HG03432 (cell line): Measurements from ENCODE around the gene CDH13.
A peak's percentile ranks its signal among the peaks of the same experiment; 100 is the strongest.

ENCODE experiments used
- ATAC-seq: cut with Tn5 transposase; IDR thresholded peaks from one replicate; pipeline ENCODE4 v1.9.1; 2021; ENCODE audit warnings: mild to moderate bottlenecking, moderate library complexity; ENCODE audit not compliant: unreplicated experiment

Gene CDH13

GRCh38 chr16:83443972-83444371 is 817.2 kb downstream of the CDH13 start:
- ATAC-seq, result no peak

DNA sequence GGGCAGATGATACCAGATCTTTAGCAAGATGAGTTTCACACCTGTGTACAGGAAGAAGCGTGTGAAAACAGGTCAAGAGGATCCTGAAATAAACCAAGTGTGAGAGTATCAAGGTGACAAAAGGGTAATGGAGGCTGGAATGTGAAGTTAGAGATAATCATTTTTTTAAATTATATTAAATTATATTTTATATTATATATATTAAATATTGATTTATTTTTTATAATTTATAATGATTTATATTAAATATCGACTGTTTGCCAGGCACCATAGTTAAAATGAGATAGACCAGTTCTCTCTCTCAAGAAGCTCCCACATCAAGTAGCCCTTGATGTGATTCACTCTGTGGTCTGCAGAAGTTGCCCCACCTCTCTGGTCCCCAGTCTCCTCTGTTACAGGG is 820.8 kb downstream of the CDH13 start:
- no peak for ATAC-seq

GRCh38 chr16:83449861-83450260 is 823.1 kb downstream of the CDH13 start:
- no peak for ATAC-seq

DNA sequence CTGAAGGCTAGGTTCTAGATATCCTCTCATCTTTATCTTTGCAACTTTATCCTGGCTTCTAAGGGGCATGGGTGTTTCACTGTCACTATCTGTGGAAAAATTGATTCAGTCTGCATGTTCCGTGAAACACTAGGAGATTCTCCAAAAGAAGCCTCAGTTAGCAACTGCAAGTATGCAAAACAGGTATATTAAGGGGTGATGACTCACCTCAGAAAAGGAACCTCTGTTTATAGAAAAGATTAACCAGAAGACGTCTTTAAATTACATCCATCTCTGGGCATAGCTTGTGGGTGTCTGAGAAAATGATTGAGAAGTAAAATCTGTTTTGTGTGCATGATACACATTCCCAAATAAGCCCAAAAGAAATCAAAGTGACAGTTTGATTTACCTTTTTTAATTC is 827.2 kb downstream of the CDH13 start:
- ATAC-seq, result peak; percentile 57

GRCh38 chr16:83455716-83456115 is 828.9 kb downstream of the CDH13 start:
- ATAC-seq, result no peak

DNA sequence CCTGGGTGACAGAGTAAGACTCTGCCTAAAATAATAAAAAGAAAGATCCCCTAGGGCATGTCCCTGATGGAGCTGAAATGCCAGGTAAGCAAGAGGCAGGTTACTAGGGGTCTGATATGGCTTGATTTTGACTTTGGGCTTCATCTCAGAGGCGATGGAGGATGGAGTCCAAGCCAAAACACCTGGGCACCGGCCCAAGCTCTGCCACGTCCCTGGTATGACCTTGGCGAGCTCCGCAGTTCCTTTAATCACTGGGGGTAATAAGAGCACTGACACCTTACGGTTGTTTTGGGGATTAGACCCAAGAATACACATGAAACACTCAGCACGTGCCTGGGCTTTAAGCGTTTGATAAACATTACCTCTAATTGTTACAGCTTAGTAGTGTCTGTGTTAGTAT is 830.2 kb downstream of the CDH13 start:
- no peak for ATAC-seq

GRCh38 chr16:83458612-83459011 is 831.8 kb downstream of the CDH13 start:
- peak; percentile 92 for ATAC-seq

DNA sequence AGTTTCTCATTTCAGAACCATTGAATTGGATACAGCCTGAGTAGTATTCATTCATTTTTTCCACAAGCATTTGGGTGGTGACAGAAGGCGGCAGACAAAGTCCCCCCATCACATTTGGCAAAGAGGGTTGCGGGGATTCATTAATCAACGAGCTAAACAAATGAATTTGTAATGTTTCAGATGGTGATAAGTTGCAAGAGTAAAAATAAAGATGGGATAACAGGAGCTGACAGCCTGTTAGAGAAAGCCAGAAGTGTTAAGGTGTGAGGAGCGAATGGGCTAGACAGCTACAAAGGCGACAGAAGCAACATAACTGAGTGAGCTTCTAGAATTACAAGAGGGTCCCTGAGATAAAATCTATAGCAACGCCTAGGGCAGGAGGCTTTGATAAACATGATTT is 838.2 kb downstream of the CDH13 start:
- ATAC-seq, result no peak

DNA sequence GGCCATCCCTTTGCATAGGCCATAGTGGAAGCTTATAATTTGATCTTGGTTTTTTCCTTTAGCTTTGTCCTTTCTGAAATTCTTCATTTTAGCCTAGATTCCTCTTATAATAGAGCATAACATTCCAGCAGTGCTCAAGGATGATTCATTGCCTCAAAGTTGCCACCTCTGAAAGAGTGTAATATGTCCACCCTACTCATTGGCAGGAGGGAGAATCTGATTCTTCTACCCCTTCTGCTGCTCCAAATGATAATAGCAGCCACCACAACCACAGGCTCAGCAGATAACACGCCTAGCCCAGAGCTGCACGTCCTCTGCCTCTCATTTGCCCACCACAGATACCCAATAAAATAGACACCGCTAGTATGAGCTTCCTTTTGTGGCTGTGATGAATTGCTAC is 843.6 kb downstream of the CDH13 start:
- no peak for ATAC-seq

- ATAC-seq, result no peak
These were observed 846.2 kb downstream of the CDH13 start for GRCh38 chr16:83472776-83473501.

DNA sequence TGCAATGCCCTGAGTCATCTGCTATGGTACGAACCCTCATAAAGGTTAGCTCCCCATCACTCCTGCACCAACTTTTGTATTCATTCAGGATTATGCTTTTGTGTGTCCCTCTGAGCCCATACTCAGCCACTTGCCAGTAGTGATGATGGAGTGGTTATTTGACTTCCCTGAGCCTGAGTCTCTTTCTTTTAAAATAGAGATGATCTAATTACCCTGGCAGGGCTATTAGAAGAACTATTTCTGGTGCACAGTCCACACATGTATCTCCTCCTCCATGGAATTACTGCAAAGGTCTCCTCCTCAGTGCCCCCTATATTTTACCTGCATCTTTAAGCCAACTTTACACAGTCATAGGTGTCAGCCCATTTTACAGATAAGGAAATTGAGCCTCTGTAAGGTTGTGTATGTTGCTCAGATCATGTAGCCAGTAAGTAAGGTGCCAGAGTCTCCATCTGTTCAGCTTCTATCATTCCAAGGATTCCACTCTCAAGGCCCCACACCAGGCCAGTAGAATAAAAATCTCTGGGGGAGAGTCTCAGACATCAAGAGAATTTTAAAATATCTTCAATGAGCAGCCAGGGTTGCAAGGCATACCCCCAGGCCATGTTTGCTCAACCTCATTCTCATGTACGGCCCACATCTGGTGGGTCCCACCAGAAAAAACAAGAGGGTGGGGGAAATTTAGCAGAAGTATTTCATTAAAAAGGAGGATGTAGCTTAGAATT is 847.3 kb downstream of the CDH13 start:
- ATAC-seq, result no peak

DNA sequence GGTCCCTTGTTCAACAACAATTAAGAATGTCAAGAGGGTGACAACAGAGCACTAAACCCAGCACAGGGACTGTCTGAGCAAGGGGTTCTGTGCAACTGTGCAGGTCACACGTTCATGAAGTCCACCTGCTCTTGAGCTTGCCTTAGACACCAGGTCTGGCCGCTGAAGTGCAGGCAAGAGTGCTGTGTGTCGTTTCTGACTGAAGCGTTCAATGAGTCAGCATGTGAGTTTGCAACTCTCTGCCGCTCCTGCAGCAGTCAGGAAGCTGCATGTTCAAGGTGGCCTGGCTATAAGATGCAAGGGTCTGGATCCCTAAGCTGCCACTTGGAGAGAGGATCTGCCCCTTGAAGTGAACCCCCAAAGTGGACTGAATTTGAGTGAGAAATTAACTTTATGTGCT is 848.3 kb downstream of the CDH13 start:
- ATAC-seq, result no peak

- ATAC-seq, result no peak
These were observed 854.8 kb downstream of the CDH13 start for GRCh38 chr16:83481589-83481988.

DNA sequence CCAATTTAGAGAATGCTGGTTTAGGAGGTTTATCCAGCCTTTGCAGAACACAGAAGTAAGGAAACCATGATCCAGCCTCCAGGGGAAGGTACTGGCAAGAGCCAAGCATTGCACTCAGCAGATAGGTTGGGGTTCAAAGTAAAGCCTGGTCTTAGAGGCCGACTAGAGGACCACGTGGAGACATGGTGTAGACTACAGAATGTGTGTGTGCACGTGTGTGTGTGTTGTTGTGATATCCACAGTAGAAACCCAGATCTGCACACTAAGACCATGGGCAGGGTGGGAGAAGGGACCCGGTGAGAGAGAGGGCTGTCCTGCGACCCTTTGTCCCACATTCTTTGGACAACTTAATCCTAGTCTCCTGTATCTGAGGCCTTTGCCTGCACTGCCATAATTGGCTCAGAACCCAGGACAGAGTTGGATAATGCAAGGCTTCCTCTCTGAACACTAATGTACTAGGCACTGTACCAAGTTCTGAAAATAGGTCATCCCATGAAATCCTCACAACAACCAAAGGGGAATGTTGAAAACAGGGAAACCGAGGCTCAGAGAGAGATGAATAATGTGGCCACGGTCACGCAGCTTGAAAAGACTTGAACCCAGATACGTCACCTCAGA is 855.9 kb downstream of the CDH13 start:
- ATAC-seq, result no peak

DNA sequence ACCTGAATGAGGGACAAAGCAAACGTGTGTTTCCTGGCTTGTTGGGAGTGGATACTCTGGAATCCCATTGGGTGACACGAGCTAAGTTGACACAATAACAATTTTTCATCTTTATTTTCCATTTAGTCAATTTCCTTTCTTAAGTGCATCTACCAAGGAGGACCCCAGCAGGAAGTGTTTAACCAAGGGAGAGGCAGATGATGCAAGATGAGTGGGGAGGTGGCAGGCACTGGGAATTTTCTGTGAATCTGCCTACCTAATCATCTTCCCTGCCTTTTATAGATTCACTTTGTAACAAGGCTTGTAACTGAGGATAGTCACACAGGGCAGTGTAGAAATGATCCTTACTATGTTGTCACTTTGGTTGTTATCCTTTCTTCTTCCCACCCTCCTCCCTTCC is 863.3 kb downstream of the CDH13 start:
- ATAC-seq, result no peak

- ATAC-seq, result no peak
These were observed 867.7 kb downstream of the CDH13 start for GRCh38 chr16:83494459-83494858.

GRCh38 chr16:83501481-83501880 is 874.7 kb downstream of the CDH13 start:
- no peak for ATAC-seq

DNA sequence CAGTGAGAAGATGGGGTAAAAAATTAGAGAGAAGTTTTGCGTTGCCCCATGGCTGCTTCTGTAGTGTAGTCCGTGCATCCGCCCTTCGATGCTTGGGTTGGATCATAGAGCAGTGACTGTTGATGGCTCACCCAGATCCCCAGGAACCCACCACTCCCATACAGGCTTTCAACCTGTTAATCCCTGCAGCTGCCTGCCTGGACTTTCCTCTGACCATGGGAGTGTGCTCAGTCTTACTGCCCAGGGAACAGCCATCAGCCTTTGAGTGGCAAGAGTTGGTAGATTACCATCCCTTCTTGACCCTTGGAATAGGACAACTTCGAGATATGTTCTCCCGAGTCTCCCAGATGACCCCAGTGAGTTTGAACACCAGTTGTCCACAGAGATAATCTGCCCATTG is 881.5 kb downstream of the CDH13 start:
- ATAC-seq, result no peak

- no peak for ATAC-seq
These were observed 882.5 kb downstream of the CDH13 start for GRCh38 chr16:83509316-83509715.

DNA sequence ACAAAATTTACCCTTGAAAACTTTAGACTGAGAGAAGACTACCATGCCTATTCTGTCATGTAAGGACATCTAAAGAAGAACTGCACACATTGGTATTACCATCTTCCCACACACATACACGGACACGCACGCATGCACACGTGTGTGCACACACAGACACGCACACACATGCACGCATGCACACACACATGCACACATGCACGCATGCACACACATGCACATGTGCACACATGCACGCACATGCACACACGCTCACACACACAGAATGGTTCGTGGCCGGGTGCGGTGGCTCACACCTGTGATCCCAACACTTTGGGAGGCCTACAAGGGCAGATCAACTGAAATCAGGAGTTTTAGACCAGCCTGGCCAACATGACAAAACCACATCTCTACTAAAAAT is 884.1 kb downstream of the CDH13 start:
- no peak for ATAC-seq

DNA sequence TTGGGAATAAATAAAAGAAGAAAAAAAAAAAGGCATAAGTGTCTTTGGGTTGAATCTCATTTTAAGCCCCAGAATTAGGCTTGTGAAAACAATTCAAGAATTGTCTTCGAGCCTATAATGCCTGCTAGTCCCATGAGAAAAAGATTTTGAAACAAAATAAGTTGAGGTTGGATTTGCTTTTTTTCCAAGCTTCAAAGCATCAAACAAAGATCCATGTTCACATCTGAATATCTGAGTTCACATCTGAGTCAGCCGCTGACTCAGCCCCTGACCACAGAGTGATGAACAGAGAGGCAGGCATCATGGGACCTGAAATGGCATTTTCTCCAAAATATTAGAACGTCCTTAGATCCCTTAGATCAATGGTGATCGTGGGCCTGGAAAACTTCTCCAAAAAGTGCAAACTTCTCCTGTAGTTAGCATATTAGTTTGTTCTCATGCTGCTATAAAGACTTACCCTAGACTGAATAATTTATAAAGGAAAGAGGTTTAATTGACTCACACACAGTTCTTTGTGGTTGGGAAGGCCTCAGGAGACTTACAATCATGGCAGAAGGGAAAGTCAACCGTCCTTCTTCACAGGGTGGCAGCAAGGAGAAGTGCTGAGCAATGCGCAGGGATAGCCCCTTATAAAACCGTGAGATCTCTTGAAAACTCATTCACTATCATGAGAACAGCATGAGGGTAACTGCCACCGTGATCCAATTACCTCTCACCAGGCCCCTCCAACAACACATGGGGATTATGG is 886.4 kb downstream of the CDH13 start:
- ATAC-seq, result no peak
